KMS-11 (cell line): ENCODE measurements around the gene TBL2.
"Not testable (repeated sequence)": the region's sequence is repeated elsewhere in the genome, so short reads cannot be mapped to it uniquely, and the experiment has no call there.

Experiments used
- H2AFZ ChIP-seq: fragments of 200-600 bp; sonication (generic); 2 replicates; pipeline ENCODE4 v1.6.1; 2016; ENCODE audit warnings: antibody characterized with exemption, mixed run types, low read depth
- H3K27ac ChIP-seq: fragments of 200-600 bp; sonication (generic); 2 replicates; pipeline ENCODE4 v1.6.1; 2016; ENCODE audit warnings: mild to moderate bottlenecking, mixed run types
- H3K27me3 ChIP-seq: fragments of 200-600 bp; sonication (generic); 2 replicates; pipeline ENCODE4 v1.6.1; 2017; ENCODE audit warnings: mild to moderate bottlenecking, low read depth, mixed run types, moderate library complexity; ENCODE audit not compliant: insufficient read depth
- H3K36me3 ChIP-seq: fragments of 200-600 bp; sonication (generic); 2 replicates; pipeline ENCODE4 v1.6.1; 2017; ENCODE audit warnings: mild to moderate bottlenecking, mixed run types; ENCODE audit not compliant: insufficient read depth
- H3K4me1 ChIP-seq: fragments of 200-600 bp; sonication (generic); 2 replicates; pipeline ENCODE4 v1.6.1; 2016; ENCODE audit warnings: mild to moderate bottlenecking, low read depth, mixed run types; ENCODE audit not compliant: poor library complexity, severe bottlenecking
- H3K4me2 ChIP-seq: fragments of 200-600 bp; sonication (generic); 2 replicates; pipeline ENCODE4 v1.7.0; 2016; ENCODE audit warnings: mild to moderate bottlenecking, mixed run types
- H3K4me3 ChIP-seq: fragments of 200-600 bp; sonication (generic); IDR thresholded peaks from 2 replicates; pipeline ENCODE4 v1.6.1; 2017; ENCODE audit warnings: low read depth, low read length, mixed read lengths; ENCODE audit not compliant: insufficient read depth
- H3K79me2 ChIP-seq: fragments of 200-600 bp; sonication (generic); 2 replicates; pipeline ENCODE4 v1.6.1; 2016; ENCODE audit warnings: low read depth, mixed run types; ENCODE audit not compliant: insufficient read depth
- H3K9ac ChIP-seq: fragments of 200-600 bp; sonication (generic); 2 replicates; pipeline ENCODE4 v1.6.1; 2016; ENCODE audit warnings: mild to moderate bottlenecking, mixed run types
- H4K20me1 ChIP-seq: fragments of 200-600 bp; sonication (generic); 2 replicates; pipeline ENCODE4 v1.6.1; 2016; ENCODE audit warnings: mild to moderate bottlenecking, mixed run types; ENCODE audit not compliant: insufficient read depth
- CTCF ChIP-seq: fragments of 200-600 bp; sonication (generic); conservative IDR thresholded peaks from 2 replicates; pipeline ENCODE4 v1.6.1; 2017; ENCODE audit warnings: low read depth, mild to moderate bottlenecking, antibody characterized with exemption, low read length, moderate library complexity, mixed read lengths

The TBL2 gene

GRCh38 chr7:73618538-73618937 is 40.2 kb upstream of the TBL2 start:
- Histone ChIP-seq H2AFZ (no peak overlapping the region), H3K9ac (no peak overlapping the region), H3K79me2 (no peaks in the 10 kb centered on the region), H3K4me2 (no peak overlapping the region), H3K4me3 (no peak overlapping the region), H3K27ac (no peak overlapping the region), H3K36me3 (no peaks in the 10 kb centered on the region), H3K4me1 (no peaks in the 10 kb centered on the region), H3K27me3 (peaks cover 12% of the 10 kb centered on the region; the same call in 1 of the 2 replicates), H4K20me1 (no peaks in the 10 kb centered on the region)
- TF ChIP-seq CTCF, result no peak

DNA sequence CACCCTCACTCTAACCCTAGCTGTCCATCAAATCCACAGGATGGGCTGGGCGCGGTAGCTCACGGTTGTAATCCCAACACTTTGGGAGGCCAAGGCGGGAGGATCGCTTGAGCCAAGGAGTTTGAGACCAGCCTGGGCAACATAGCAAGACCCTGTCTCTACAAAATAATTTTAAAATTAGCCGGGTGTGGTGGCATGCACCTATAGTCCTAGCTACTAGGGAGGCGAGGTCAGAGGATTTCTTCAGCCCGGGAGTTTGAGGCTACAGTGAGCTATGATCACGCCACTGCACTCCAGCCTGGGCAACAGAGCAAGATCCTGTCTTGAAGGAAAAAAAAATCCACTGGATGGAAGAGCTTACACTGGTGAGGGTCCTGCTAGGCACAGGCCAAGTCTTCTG is 39.1 kb upstream of the TBL2 start:
- not testable (repeated sequence) for H3K27ac ChIP-seq, H3K4me2 ChIP-seq, H3K4me3 ChIP-seq, H3K4me1 ChIP-seq, H2AFZ ChIP-seq, H4K20me1 ChIP-seq, H3K9ac ChIP-seq, H3K79me2 ChIP-seq, H3K36me3 ChIP-seq
- peaks cover 20% of the 10 kb centered on the region; the same call in 1 of the 2 replicates for H3K27me3 ChIP-seq

GRCh38 chr7:73615886-73616285 is 37.5 kb upstream of the TBL2 start:
- H3K36me3 ChIP-seq, result no peaks in the 10 kb centered on the region
- no peak overlapping the region for H3K4me3 ChIP-seq
- no peak for TF ChIP-seq CTCF
- no peak overlapping the region for H3K4me2 ChIP-seq
- no peaks in the 10 kb centered on the region for H3K4me1 ChIP-seq
- H3K27ac ChIP-seq, result no peak overlapping the region
- no peak overlapping the region for H3K9ac ChIP-seq
- no peak overlapping the region for H2AFZ ChIP-seq
- peaks cover 23% of the 10 kb centered on the region; the same call in 1 of the 2 replicates for H3K27me3 ChIP-seq
- H3K79me2 ChIP-seq, result no peaks in the 10 kb centered on the region
- no peaks in the 10 kb centered on the region for H4K20me1 ChIP-seq

DNA sequence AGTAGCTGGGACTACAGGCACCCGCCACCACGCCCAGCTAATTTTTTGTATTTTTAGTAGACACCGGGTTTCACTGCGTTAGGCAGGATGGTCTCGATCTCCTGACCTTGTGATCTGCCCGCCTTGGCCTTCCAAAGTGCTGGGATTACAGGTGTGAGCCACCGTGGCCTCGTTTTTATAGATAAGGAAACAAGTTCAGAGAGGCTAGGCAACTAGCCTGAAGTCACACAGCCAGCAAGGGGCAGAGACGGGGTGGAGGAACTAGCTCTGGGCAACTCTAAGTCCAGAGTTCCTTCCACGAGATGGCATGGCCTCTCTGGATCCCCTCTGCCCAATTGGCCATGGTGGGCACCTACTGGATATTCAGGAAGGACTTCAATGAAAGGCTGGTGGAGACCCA is 36.6 kb upstream of the TBL2 start:
- H3K27me3 ChIP-seq, result peaks cover 23% of the 10 kb centered on the region; the same call in 1 of the 2 replicates
- H3K36me3 ChIP-seq, H4K20me1 ChIP-seq, H3K4me3 ChIP-seq, H3K4me2 ChIP-seq, H3K27ac ChIP-seq, H3K4me1 ChIP-seq, H3K9ac ChIP-seq, H2AFZ ChIP-seq, H3K79me2 ChIP-seq: not testable (repeated sequence)

GRCh38 chr7:73613954-73614735 is 35.8 kb upstream of the TBL2 start:
- no peaks in the 10 kb centered on the region for H3K4me1 ChIP-seq
- H2AFZ ChIP-seq, result no peak overlapping the region
- no peak overlapping the region for H3K4me2 ChIP-seq
- H4K20me1 ChIP-seq, result no peaks in the 10 kb centered on the region
- H3K9ac ChIP-seq, result no peak overlapping the region
- no peak overlapping the region for H3K27ac ChIP-seq
- no peak overlapping the region for H3K4me3 ChIP-seq
- no peaks in the 10 kb centered on the region for H3K79me2 ChIP-seq
- H3K27me3 ChIP-seq, result peaks cover 23% of the 10 kb centered on the region; the same call in 1 of the 2 replicates
- no peaks in the 10 kb centered on the region for H3K36me3 ChIP-seq
- no peak for TF ChIP-seq CTCF
